ENCODE measurements around the gene IQCF5.

GRCh38 chr3:51860703-51861665 lies 14.4 kb downstream of the IQCF5 start, which contains the start of gene IQCF2:
- TF ChIP-seq CTCF (IDR thresholded peaks at IDR 0.05) (no peak), EP300 (IDR thresholded peaks at IDR 0.05) (no peak)

All from ovary (tissue), 3 donors.